CD4-positive, alpha-beta T cell treated with Interleukin-4 for 4 hours (primary cell): ENCODE measurements around the gene VLDLR.
"Not testable (repeated sequence)": the region's sequence is repeated elsewhere in the genome, so short reads cannot be mapped to it uniquely, and the experiment has no call there.

ENCODE experiments used
- DNase-seq: peaks from one replicate; pipeline ENCODE4 v3.0.0-alpha.2; 2020

Gene VLDLR

DNA sequence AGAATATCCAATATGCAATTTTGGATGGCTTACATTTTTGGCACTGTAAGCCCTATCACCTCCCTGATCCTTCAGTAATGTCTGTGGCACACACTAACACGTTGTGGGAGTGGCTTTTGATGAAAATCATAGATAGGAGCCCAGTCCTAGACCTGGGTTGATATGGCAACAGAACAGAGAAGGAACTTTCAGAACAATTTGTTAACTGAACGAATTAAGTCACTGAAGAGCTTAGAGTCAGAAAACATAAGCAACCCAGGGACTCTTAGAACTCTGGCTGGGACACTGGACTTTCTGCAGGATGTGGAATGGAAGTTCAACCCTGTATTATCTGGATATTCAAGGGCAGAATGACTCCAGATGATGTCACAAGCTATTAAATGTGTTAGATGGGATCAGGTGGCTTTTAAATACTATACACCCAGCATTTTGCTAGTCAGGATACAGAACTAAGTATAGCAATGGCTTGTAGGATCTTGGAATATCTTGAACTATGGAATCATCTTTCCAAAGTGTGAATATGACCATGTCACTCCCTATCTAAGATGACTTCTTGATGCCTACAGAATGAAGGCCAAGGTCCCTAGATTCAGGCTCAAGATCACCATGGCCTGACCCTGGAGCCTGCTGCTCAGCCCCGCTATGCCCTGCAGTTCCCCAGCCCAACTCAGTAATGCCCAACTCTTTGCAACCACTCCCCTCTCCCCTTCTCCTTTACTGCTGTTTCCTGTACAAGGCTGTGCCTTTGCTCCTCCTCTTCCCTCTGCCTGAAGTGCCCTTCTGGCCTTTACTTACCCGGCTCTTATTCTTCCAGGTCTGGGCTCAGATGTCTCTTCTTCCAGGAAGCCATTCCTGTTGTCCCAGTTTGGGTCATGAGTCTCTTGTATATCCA is 42.8 kb downstream of the VLDLR start:
- DNase-seq, result no peak

DNA sequence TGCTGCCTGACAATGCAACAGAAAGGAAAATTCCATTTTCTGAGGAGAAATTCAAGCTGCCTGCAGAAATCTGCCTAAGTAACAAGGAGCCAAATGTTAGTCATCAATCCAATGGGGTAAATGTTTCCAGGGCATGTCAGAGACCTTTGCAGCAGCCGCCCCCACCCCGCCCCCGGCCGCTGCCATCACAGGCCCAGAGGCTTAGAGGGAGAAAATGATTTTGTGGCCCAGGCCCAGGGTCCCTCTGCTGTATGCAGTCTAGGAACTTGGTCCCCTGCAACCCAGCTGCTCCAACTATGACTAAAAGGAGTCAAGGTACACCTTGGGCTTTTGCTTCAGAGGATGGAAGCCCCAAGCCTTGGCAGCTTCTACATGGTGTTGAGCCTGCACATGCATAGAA is 45.0 kb downstream of the VLDLR start:
- no peak for DNase-seq

DNA sequence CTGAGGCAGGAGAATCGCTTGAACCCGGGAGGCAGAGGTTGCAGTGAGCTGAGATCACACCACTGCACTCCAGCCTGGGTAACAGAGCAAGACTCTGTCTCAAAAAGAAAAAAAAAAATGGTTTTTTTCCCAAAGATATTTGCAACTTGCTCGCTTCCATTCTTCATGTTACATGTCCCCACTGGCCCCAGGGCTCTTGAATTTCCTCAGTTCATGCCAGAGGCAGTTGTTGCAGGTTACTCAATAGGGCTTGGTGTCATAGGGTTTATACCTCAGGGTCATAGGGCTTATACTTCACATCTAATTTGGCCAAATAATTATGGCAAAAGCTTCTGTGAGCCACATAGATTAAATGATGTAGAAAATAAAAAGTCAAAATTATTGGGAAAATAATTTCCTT is 51.6 kb downstream of the VLDLR start:
- DNase-seq, result no peak

DNA sequence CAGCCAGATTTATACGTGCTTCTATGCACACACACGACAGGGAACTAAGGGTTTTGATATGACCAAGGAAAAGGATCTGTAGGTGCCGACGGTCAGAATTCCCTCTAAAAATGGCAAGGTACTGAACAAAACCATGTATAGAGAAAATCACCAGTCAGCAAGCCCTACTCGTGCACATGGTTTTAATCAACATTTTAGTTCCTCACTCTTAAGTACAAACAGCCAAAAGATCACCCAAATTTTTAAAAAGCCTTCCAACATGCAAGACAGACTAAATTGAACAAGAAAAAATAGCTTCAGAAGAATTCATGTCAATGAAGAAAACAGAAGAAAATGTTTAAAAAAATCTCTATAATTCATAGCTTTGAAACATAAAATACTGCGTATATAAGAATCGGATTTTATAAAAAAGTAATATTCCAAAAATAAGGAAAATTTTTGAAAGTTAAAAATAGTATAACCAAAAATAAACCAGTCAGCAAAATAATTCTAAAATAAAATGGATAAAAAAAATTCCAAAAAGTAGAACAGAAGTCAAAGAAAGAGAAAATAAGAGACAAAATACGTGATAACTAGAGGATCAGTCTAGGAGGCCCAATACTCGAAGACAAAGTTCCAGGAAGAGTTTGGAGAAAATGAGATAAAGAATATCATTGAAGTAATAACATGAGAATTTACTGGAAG is 52.7 kb downstream of the VLDLR start:
- DNase-seq, result no peak

DNA sequence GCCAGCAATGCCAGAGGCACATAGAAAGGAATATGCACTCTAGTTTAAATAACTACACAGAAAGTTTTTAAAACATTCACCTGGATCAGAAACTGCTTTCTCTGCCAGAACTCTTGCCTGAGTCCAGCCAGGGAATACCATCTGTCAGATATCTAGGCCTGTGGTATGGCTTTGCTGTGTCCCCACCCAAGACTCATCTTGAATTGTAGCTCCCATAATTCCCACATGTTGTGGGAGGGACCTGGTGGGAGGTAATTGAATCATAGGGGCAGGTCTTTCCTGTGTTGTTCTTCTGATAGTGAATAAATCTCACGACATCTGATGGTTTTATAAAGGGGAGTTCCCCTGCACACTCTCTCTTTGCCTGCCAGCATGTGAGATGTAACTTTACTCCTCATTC is 54.2 kb downstream of the VLDLR start:
- DNase-seq, result no peak

DNA sequence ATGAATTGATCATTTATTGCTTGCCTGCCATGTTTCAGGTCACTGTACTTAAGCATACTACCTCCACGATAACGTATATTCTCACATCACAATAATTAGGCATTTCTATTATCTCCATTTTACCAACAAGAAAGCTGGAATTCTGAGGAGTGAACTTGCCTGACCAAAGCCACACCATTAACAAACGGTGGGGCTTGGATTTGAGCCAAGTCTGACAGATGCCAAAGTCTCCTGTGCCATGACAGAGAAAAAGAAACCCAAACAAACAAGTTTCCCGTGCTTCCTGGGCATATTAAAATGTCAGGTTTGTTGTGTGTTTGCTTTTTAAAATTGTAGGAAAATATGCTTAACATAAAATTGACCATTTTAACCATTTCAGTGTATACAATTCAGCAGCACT is 54.9 kb downstream of the VLDLR start:
- DNase-seq, result no peak

DNA sequence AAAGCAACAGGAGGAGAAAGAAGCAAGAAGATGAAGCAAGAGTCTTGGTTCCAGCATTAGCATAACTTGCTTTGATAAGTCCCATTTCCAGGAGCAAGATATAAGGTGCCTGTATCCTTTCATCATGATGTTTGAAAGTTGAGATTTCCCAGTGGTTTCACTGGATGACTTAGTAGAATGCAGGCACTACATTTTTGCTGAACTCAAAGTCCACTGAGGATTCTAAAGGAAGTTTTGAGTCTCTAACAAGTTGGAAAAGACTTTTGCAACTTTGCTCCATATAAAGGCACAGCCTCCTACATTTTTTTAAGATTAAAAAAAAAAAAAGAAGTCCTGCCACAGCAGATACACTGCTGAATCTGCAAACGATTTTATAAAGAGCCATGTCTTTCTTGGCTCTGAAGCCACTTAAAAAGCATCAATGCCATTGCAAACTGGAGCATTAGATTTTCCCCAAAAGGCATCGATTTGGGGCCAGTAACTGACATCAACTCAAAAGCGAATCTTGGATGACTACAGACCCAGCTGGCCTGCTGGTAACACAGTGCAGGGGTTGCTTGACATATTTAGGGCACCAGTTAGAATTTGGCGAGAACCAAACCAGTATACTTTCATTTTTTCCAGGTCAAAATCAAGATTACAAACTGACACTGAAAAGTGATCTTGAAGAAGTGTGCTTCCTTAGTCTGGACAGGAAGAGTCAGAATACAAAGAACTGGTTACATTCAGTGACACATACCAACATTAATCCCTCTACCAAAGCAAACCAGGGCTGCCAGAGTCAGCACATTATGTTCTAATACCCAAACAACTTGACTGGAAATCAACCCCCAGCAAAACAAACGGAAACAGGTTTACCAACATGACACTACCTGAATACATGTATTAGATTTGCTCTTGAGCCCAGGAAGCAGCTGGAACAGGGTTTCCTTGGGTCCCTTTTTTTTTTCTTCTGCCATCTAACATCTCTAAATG is 56.6 kb downstream of the VLDLR start:
- no peak for DNase-seq

DNA sequence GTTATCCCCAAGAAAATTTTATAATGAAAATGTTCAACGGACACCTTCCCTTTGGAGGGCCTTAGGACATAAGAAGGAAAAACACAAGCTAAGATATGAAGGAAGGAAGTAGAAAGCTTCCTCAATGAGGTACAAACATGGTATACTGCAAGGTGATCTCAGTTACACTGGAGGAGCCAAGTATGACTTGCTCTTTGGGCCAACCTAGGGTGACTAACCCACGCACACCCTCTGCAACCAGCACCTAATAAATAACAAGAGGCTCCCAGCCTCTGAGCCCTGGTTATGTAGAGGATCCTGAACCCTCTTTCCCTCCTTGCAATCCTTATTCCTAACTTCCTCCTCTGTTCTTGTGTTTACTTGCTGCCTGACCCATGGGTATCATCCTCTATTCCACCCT is 57.4 kb downstream of the VLDLR start:
- DNase-seq, result no peak

DNA sequence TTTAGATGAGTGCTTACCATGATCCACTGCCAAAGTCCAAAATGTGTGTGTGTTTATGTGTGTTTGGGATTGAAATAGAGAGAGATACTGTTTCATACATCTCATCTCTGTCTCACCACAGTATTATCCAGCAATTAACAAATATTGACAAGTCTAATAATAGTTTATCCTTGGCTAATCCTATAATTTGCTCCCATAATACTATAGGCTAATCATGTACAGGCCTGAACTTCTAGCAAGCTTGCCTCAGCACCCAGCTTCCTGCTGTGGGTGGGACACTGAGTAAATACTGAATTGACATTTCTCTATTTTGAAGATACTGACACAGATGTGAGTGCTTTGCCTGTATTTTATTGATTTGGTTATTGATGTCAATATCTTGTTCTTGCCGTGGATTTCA is 60.4 kb downstream of the VLDLR start:
- DNase-seq, result no peak

DNA sequence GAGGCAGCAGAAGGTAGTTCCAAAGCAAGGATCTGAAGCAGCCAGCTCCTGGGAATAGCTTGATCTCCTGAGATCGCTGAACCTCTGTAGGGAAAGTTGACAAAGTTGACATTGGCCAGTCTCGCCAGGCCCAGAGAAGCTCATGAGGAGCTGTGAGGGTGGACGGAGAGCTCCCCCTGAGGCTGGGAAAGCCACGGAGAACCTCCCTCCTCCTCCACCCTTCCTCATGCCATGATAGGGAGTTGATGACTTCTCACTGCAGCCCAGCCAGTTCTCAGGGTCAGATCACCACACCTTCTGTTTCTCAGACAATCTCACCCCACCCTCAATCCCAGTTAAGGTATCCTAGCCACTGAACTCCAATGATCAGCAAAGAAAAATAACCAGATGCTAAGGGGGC is 65.3 kb downstream of the VLDLR start:
- DNase-seq, result no peak

DNA sequence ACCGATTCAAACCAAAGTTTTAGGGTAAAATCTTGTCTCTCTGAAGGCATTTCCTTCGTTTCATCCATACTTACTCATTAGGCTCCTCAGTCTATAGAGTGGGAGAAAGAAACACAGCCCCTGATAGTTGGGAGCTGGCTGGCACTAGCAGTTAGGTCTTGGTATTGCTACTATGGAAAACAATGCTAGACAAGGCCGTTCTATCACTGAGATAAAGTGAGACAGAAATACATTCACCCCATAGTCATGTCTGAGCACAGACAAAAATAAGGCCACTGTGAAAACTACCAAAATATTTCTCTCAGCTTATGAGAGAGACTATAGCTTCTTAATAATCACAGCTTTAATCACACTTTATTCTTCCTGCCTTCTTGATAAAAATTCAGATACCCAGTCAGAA is 67.0 kb downstream of the VLDLR start:
- no peak for DNase-seq

DNA sequence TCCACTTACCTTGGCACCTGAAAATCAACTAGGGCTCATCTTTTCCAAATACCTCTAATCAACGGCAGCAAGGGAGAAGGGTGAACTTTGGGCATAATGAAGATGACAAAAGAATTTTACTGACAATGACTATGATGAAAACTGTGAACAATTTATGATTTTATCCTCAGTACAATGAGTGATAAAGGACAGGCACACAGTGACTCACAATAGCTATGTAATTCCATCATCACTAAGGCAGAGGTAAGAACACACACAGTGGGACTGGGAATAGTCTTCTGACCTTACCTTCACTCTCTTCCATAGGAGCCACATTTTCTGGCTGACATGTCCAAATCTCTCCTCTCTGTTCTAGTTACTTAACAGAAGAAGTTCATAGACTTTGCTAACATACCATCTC is 69.6 kb downstream of the VLDLR start:
- DNase-seq, result no peak

DNA sequence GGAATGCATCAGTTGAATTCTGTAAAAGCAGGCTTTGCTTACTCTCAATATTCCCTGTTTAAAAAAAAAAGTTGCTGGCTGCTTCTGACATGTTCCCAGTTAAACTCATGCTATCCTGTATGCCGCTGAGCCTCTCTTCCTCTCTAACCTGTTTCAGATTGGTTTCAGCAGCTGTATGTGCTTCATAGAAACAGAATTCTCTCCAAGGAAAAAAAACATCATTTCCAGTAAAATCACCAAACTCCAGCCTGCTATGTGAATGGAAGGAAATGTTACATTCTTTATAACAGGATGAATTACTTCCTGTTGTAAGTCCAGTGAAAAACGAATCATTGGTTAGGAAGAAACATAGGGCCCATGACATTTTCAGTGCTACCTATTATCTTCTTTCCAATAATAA is 70.0 kb downstream of the VLDLR start:
- DNase-seq, result no peak

DNA sequence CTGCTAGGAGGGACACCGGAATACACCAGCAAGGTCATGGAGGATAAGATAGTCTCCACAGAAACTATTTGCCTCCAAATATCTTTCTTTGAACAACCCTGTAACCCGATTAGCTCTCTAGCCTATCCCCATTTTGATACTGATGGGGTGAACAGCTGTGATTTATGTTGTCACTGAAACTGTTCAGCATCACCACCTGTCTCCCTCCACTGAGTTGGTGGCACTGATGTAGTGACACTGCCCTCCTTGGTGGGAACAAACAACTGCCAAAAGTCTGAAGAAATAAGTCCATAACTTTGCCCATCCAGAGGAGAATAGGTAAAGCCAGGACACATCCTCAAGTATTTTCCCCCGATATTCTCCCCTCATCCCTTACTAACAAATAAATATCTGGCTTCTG is 71.5 kb downstream of the VLDLR start:
- no peak for DNase-seq

DNA sequence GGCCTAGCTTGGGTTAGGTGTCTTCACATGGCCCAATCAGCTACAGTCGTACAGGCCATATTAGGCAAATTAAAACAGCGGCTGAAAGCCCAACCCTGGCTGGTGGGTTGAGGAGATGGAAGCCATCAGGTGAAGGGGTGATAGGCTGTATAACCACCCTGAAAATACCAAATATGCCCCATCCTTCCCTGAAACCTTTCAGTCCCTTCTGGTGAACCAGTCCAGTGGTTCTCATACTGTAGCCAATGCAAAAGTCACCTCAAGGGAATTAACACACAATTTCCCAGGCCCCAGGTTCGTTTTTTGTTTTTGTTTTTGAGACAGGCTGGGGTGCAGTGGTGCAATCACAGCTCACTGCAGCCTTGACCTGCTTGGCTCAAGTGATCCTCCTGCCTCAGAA is 75.9 kb downstream of the VLDLR start:
- DNase-seq, result no peak

DNA sequence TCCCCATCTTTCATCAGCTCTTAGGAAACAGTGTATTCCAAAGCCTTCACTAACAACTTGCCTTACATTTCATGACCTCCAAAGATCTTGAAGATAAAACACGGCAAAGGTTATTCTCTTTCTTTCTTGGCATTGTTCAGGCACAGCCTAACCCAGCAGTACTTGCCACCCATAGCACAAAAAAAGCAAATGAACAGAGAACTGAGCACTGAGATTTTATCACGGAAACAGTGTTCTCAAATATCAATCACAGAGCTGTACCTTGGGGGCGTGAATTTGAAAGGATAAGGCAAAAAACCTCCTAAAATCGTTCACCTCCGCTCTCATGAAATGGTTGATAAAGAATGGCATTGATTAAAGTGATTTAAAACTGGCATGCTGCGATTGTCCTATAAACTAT is 78.8 kb downstream of the VLDLR start:
- DNase-seq, result no peak

DNA sequence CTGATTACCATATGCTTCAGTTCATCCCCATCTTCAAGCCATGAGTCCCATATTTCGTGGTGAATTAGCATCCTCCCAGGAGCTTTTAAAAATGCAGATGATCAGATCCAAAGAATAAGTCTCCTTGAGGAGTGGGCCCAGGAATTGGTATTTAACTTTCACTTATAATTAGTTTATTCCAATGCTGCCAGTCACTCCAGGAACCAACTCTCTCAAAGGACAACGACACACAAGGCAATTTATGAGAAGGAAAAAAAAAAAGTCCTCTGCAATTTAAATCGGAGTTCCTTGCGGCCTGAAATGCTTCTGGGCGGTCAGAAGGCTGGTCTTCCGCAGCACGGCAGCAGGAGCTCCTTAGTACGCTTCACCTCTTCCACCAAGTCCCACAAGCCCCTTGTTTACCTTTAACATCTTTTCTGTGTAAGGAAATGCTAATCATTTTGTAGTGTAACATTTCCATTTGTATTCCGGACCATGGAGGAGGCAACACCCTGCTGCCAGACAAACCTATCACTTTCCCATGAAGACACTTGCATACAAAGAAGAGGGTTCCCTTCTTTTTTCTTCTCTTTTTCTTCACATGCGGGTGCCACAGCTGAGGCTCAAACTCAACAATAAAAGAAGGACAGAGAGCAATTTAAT is 79.4 kb downstream of the VLDLR start:
- DNase-seq, result no peak

DNA sequence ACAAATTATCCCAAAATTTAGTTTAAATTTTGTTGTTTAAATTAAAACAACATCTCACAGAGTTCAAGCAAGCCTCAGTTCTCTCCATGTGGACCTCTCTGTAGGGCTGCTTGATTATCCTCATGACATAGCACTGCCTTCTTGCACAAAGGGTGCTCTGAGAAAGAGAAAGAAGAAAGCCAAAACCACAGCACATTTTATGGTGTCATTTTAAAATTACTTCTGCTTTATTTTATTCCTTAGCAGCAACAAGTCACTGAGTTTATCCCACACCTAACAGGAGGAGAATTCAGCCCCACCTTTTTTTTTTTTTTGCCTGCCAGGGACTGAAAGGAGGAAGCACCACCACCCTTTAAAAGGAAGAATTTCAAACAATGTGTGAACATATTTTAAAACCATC is 82.9 kb downstream of the VLDLR start:
- DNase-seq, result no peak

DNA sequence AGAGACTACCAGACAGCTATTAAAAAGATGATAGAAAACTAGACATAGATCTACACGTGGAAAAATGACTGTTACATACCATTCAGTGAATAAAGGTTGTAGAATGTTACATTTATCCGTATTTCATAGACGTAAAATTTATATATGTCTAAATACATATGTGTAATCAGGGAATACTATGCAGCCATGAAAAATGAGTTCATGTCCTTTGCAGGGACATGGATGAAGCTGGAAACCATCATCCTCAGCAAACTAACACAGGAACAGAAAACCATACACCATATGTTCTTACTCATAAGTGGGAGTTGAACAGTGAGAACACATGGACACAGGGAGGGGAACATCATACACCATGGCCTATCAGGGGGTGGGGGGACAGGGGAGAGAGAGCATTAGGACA is 85.7 kb downstream of the VLDLR start:
- DNase-seq, result not testable (repeated sequence)
